Mesothelial cell of epicardium (in vitro differentiated cells): ENCODE results near the gene MED12. TPM values are rescaled to one million over a fixed set of nuclear protein-coding genes. Genes with fewer than 3 reads are reported as not detected.

Experiments used
- DNase-seq, 2 experiments: peaks; one replicate each; pipeline ENCODE4 v3.0.0; 2021; ENCODE audit warnings: low spot score in 2 of 2; ENCODE audit not compliant: unreplicated experiment in 2 of 2
- H3K27ac Mint-ChIP-seq: 2 replicates; pipeline ENCODE4 v1.8.0; 2021; ENCODE audit warnings: mixed read lengths
- H3K27me3 Mint-ChIP-seq: 2 replicates; pipeline ENCODE4 v1.8.0; 2021; ENCODE audit warnings: low read depth, mixed read lengths
- H3K36me3 Mint-ChIP-seq: 2 replicates; pipeline ENCODE4 v1.8.0; 2021; ENCODE audit warnings: mixed read lengths
- H3K4me1 Mint-ChIP-seq: 2 replicates; pipeline ENCODE4 v1.8.0; 2021; ENCODE audit warnings: mixed read lengths
- H3K4me3 Mint-ChIP-seq: 2 replicates; pipeline ENCODE4 v1.8.0; 2021; ENCODE audit warnings: mild to moderate bottlenecking, moderate library complexity, mixed read lengths
- H3K9me3 Mint-ChIP-seq: 2 replicates; pipeline ENCODE4 v1.8.0; 2021; ENCODE audit warnings: mixed read lengths
- CTCF ChIP-seq: fragments of 200-600 bp; sonication (generic); IDR thresholded peaks from one replicate; pipeline ENCODE4 v1.5.0; 2021; ENCODE audit warnings: antibody characterized with exemption; ENCODE audit not compliant: unreplicated experiment
- total RNA-seq: library from RNA; stranded (reverse); gene quantifications from 3 replicates; pipeline ENCODE4 v1.2.1, GENCODE V29; 2021

The MED12 gene
- total RNA-seq, 1 donor from 2014 or later = 91.6 TPM

GRCh38 chrX:71143508-71143907, 25.1 kb downstream of the MED12 start:
- no peak for TF ChIP-seq CTCF
- H3K4me1 Mint-ChIP-seq = peaks cover 15% of the 10 kb centered on the region
- H3K27me3 Mint-ChIP-seq = no peaks in the 10 kb centered on the region
- no peak overlapping the region for H3K4me3 Mint-ChIP-seq
- no peak for DNase-seq
- peaks cover 6% of the 10 kb centered on the region for H3K9me3 Mint-ChIP-seq
- no peak overlapping the region for H3K27ac Mint-ChIP-seq
- H3K36me3 Mint-ChIP-seq = peaks cover 7% of the 10 kb centered on the region

- no peak for DNase-seq
- peaks cover 15% of the 10 kb centered on the region for H3K4me1 Mint-ChIP-seq
- no peak within 1 kb of the TSS for H3K27ac Mint-ChIP-seq
- H3K4me3 Mint-ChIP-seq = peak within 1 kb of the TSS; percentile 59
- no peaks in the 10 kb centered on the region for H3K27me3 Mint-ChIP-seq
- no peaks in the 10 kb centered on the region for H3K9me3 Mint-ChIP-seq
- no peak for TF ChIP-seq CTCF
- H3K36me3 Mint-ChIP-seq = peaks cover 3% of the 10 kb centered on the region
Observed at GRCh38 chrX:71144651-71145050, 26.3 kb downstream of the MED12 start, which contains the start of gene NLGN3. Gene NLGN3, plus strand, starts transcription at chrX:71144841. Its CDS starts 2,909 bp downstream, at chrX:71147750.

- Mint-ChIP-seq H3K9me3 (no peaks in the 10 kb centered on the region), H3K4me3 (no peak overlapping the region), H3K27me3 (no peaks in the 10 kb centered on the region), H3K36me3 (no peaks in the 10 kb centered on the region), H3K4me1 (peaks cover 15% of the 10 kb centered on the region), H3K27ac (no peak overlapping the region)
- no peak for TF ChIP-seq CTCF
- no peak for DNase-seq
Observed at GRCh38 chrX:71147496-71148277, 29.3 kb downstream of the MED12 start.

GRCh38 chrX:71148278-71148663, 29.9 kb downstream of the MED12 start:
- Mint-ChIP-seq H3K36me3 (no peaks in the 10 kb centered on the region), H3K9me3 (no peaks in the 10 kb centered on the region)
- no peak for TF ChIP-seq CTCF

GRCh38 chrX:71151366-71151765, 33.0 kb downstream of the MED12 start:
- H3K4me3 Mint-ChIP-seq = no peak overlapping the region
- no peak for DNase-seq
- peaks cover 3% of the 10 kb centered on the region for H3K4me1 Mint-ChIP-seq
- H3K27me3 Mint-ChIP-seq = no peaks in the 10 kb centered on the region
- no peak for TF ChIP-seq CTCF
- no peaks in the 10 kb centered on the region for H3K36me3 Mint-ChIP-seq
- peaks cover 8% of the 10 kb centered on the region for H3K9me3 Mint-ChIP-seq
- H3K27ac Mint-ChIP-seq = no peak overlapping the region

More at GRCh38 chrX:71148278-71148663, 29.9 kb downstream of the MED12 start:
- Mint-ChIP-seq H3K4me3 (no peak overlapping the region), H3K27ac (no peak overlapping the region), H3K4me1 (peaks cover 15% of the 10 kb centered on the region), H3K27me3 (no peaks in the 10 kb centered on the region)
- DNase-seq = no peak
